HepG2 (cell line): ENCODE measurements around the gene MYL4. TPM values are rescaled to one million over a fixed set of nuclear protein-coding genes. Genes with fewer than 3 reads are reported as not detected.

Source experiments
- ATAC-seq: fragments of 200-7000 bp; cut with Tn5 transposase; 3 replicates; pipeline ENCODE4 v1.9.1; 2020; ENCODE audit warnings: mild to moderate bottlenecking, moderate library complexity
- BruUV-seq: library from RNA; stranded (reverse); fragments of 400-500 nt; replicated peaks from 2 replicates; lab custom pipeline; 2021; lab: Mats Ljungman, UMichigan
- CTCF ChIA-PET: fragments of 300-600 bp; formaldehyde crosslinking; extraction: SDS; loops from one replicate; lab custom pipeline; 2021; ENCODE audit warnings: low total read pairs, inconsistent platforms, low intra/inter-chr PET ratio; lab: Yijun Ruan, JAX
- POLR2A ChIA-PET: fragments of 350-600 bp; sonication (Branson Sonifier 250); formaldehyde crosslinking; loops from one replicate; lab custom pipeline; 2020; ENCODE audit warnings: antibody characterized with exemption, inconsistent platforms; lab: Yijun Ruan, JAX
- DNase-seq: peaks from one replicate; pipeline ENCODE4 v3.0.0-alpha.2; 2015; ENCODE audit warnings: low spot score
- FAIRE-seq: peaks from 3 replicates; lab custom pipeline; 2011; peaks lifted over from hg19 to GRCh38; lab: Jason Lieb, UNC
- H2AFZ ChIP-seq: one replicate; pipeline ENCODE4 v1.6.1; 2011; ENCODE audit warnings: low read length, inconsistent platforms
- H3K27ac ChIP-seq: fragments of 300-600 bp; 3 replicates; pipeline ENCODE4 v1.8.0; 2011; ENCODE audit warnings: mixed run types, mild to moderate bottlenecking, mixed read lengths, low read length, inconsistent platforms; ENCODE audit not compliant: insufficient read depth; ENCODE audit errors: extremely low read length
- H3K27me3 ChIP-seq, 2 experiments: fragments of 200-600 bp in 1 of 2; 2 replicates in 1 of 2; 3 replicates in 1 of 2; pipeline versions ENCODE4 v1.6.0 to v1.8.0; 2011; ENCODE audit warnings: low read length in 2 of 2, mild to moderate bottlenecking in 2 of 2, moderate library complexity in 2 of 2, inconsistent platforms in 1 of 2; ENCODE audit not compliant: insufficient read depth in 2 of 2, control insufficient read depth in 1 of 2
- H3K36me3 ChIP-seq, 2 experiments: fragments of 200-600 bp in 1 of 2; replicated peaks in 1 of 2; 2 replicates in 1 of 2; 3 replicates in 1 of 2; pipeline versions ENCODE4 v1.5.1 to v1.8.0; 2011; ENCODE audit warnings: low read length in 2 of 2, inconsistent platforms in 1 of 2; ENCODE audit not compliant: insufficient read depth in 2 of 2, control insufficient read depth in 1 of 2
- H3K4me1 ChIP-seq: 2 replicates; pipeline ENCODE4 v1.5.1; 2012; ENCODE audit warnings: low read length, inconsistent platforms; ENCODE audit not compliant: insufficient read depth
- H3K4me2 ChIP-seq: 2 replicates; pipeline ENCODE4 v1.6.0; 2011; ENCODE audit warnings: low read depth, low read length, inconsistent platforms
- H3K4me3 ChIP-seq, 3 experiments: fragments of 200-600 bp in 1 of 3; sonication (generic), shearing (Covaris generic) in 1 of 3; replicated peaks in 1 of 3; 2 replicates each; pipeline ENCODE4 v1.5.1; 2011 to 2016; ENCODE audit warnings: low read length in 3 of 3, inconsistent platforms in 2 of 3, low read depth in 2 of 3, mild to moderate bottlenecking in 2 of 3, control low read depth in 1 of 3, mixed read lengths in 1 of 3; ENCODE audit not compliant: insufficient read depth in 1 of 3
- H3K79me2 ChIP-seq: one replicate; pipeline ENCODE4 v1.6.1; 2011; ENCODE audit warnings: low read length, inconsistent platforms; ENCODE audit not compliant: insufficient read depth
- H3K9ac ChIP-seq: 2 replicates; pipeline ENCODE4 v1.6.0; 2011; ENCODE audit warnings: mild to moderate bottlenecking, low read depth, low read length, inconsistent platforms; ENCODE audit not compliant: insufficient read depth
- H3K9me3 ChIP-seq: 2 replicates; pipeline ENCODE4 v1.5.1; 2012; ENCODE audit warnings: mild to moderate bottlenecking, low read length
- H4K20me1 ChIP-seq: 2 replicates; pipeline ENCODE4 v1.6.0; 2011; ENCODE audit warnings: inconsistent platforms, mild to moderate bottlenecking, low read length, moderate library complexity; ENCODE audit not compliant: insufficient read depth
- ETV5 ChIP-seq: IDR thresholded peaks from 2 replicates; pipeline ENCODE4 v1.6.1; 2018; ENCODE audit warnings: missing biosample characterization, missing genetic modification reagents, inconsistent platforms, borderline replicate concordance
- FOXK1 ChIP-seq: sonication (generic); formaldehyde crosslinking; IDR thresholded peaks from 2 replicates; pipeline ENCODE4 v1.4.0; 2020; ENCODE audit warnings: low read depth, missing genetic modification reagents, borderline replicate concordance
- HDAC1 ChIP-seq: sonication (generic); formaldehyde crosslinking; IDR thresholded peaks from 2 replicates; pipeline ENCODE4 v1.5.1; 2020; ENCODE audit warnings: mild to moderate bottlenecking, missing genetic modification reagents
- HNF4A ChIP-seq: sonication (generic); formaldehyde crosslinking; IDR thresholded peaks from 2 replicates; pipeline ENCODE4 v1.4.0; 2020; ENCODE audit warnings: missing genetic modification reagents
- MZF1 ChIP-seq: sonication (generic); formaldehyde crosslinking; IDR thresholded peaks from 2 replicates; pipeline ENCODE4 v1.8.1; 2023; ENCODE audit warnings: mild to moderate bottlenecking, missing genetic modification reagents, borderline replicate concordance
- RARG ChIP-seq: sonication (generic); formaldehyde crosslinking; IDR thresholded peaks from 2 replicates; pipeline ENCODE4 v1.4.0; 2020; ENCODE audit warnings: low read depth, mild to moderate bottlenecking, missing genetic modification reagents
- SIX1 ChIP-seq: sonication (generic); formaldehyde crosslinking; IDR thresholded peaks from 2 replicates; pipeline ENCODE4 v1.4.0; 2020; ENCODE audit warnings: missing genetic modification reagents, borderline replicate concordance
- U2AF2 ChIP-seq: fragments of 200-400 bp; formaldehyde crosslinking; IDR thresholded peaks from 2 replicates; pipeline ENCODE4 v1.6.1; 2017; ENCODE audit warnings: low read depth, mild to moderate bottlenecking, low read length
- ZBTB21 ChIP-seq: sonication (generic); formaldehyde crosslinking; IDR thresholded peaks from 2 replicates; pipeline ENCODE4 v1.4.0; 2020; ENCODE audit warnings: missing genetic modification reagents
- WGBS: methylation state at CpG from one replicate; pipeline ENCODE4 v1.1.6; 2017; ENCODE audit warnings: low lambda C conversion rate; 5-methylcytosine and 5-hydroxymethylcytosine counted together
- in situ Hi-C: cut with HindIII; loops from 2 replicates; pipeline ENCODE4 v1.10.0; 2017; ENCODE audit warnings: low pct_unique_long_range_greater_than_20kb; ENCODE audit not compliant: extremely low pct_ligation_motif_present
- intact Hi-C: fragments of 100-400 bp; cut with micrococcal nuclease; formaldehyde crosslinking; loops from one replicate; pipeline ENCODE4 v1.10.0; 2022; ENCODE audit not compliant: unreplicated experiment
- polyA plus RNA-seq, 8 experiments: library from polyadenylated mRNA; depleted of rRNA in 3 of 8; stranded (reverse) in 7 of 8; unstranded in 1 of 8; fragments of >200 nt; fragmentation: Illumina TruSeq in 4 of 8; extraction: Trizol in 4 of 8; gene quantifications; 2 replicates each; pipeline versions ENCODE4 v1.2.1 to v1.2.3, GENCODE V29; 2011 to 2016; ENCODE audit warnings: low read depth in 4 of 8, missing spikeins in 1 of 8, mixed read lengths in 1 of 8; ENCODE audit not compliant: insufficient read depth in 1 of 8
- total RNA-seq, 5 experiments: library from RNA; depleted of rRNA; stranded (reverse); fragments of >200 nt; fragmentation: Illumina TruSeq; extraction: Trizol; gene quantifications; 2 replicates each; pipeline ENCODE4 v1.2.3, GENCODE V29; 2016; ENCODE audit warnings: low read depth in 1 of 5
- TF ChIP-seq, protein P1 (sequence below): sonication (generic); formaldehyde crosslinking; IDR thresholded peaks from 2 replicates; pipeline ENCODE4 v1.9.0; 2021; ENCODE audit warnings: missing genetic modification reagents, borderline replicate concordance
- TF ChIP-seq, protein P2 (sequence below): sonication (generic); formaldehyde crosslinking; conservative IDR thresholded peaks from 2 replicates; pipeline ENCODE4 v1.8.1; 2023; ENCODE audit warnings: missing genetic modification reagents
- TF ChIP-seq, protein P3 (sequence below): sonication (generic); formaldehyde crosslinking; IDR thresholded peaks from 2 replicates; pipeline ENCODE4 v1.4.0; 2020; ENCODE audit warnings: missing genetic modification reagents, low read depth, mild to moderate bottlenecking, borderline replicate concordance
- TF ChIP-seq, protein P4 (sequence below): sonication (generic); formaldehyde crosslinking; IDR thresholded peaks from 2 replicates; pipeline ENCODE4 v1.5.1; 2020; ENCODE audit warnings: missing genetic modification reagents, mild to moderate bottlenecking, borderline replicate concordance

Gene MYL4
- total and polyA plus RNA-seq, 2 of the 13 experiments (the other 11 are each of a cell fraction or from before 2014, with no cell fraction given): not detected

DNA sequence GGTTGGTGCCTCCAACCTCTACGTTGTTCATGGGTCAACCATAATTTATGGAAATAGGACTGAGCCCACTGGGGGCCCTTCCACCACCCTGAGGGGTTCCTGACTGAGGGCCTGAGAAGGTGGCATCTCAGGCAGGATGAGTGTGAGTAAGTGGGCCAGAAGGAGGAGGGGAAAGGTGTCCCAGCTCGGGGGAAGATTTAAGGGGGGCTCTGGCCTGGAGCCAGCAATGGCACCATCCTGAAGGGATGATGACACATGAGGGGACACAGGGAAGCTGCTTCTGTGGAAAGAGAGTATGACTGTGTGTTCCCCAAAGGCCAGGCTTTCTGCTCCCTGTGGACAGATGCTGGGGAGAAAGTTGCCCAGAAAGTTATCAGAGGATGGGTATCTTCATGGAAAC is 18.7 kb downstream of the MYL4 start (continued):
- TF ChIP-seq, protein P1, sequence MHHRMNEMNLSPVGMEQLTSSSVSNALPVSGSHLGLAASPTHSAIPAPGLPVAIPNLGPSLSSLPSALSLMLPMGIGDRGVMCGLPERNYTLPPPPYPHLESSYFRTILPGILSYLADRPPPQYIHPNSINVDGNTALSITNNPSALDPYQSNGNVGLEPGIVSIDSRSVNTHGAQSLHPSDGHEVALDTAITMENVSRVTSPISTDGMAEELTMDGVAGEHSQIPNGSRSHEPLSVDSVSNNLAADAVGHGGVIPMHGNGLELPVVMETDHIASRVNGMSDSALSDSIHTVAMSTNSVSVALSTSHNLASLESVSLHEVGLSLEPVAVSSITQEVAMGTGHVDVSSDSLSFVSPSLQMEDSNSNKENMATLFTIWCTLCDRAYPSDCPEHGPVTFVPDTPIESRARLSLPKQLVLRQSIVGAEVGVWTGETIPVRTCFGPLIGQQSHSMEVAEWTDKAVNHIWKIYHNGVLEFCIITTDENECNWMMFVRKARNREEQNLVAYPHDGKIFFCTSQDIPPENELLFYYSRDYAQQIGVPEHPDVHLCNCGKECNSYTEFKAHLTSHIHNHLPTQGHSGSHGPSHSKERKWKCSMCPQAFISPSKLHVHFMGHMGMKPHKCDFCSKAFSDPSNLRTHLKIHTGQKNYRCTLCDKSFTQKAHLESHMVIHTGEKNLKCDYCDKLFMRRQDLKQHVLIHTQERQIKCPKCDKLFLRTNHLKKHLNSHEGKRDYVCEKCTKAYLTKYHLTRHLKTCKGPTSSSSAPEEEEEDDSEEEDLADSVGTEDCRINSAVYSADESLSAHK (CRISPR knock-in tag): no peak
- TF ChIP-seq HDAC1 (CRISPR knock-in tag): no peak
- no peak for TF ChIP-seq ZBTB21 (CRISPR knock-in tag)

DNA sequence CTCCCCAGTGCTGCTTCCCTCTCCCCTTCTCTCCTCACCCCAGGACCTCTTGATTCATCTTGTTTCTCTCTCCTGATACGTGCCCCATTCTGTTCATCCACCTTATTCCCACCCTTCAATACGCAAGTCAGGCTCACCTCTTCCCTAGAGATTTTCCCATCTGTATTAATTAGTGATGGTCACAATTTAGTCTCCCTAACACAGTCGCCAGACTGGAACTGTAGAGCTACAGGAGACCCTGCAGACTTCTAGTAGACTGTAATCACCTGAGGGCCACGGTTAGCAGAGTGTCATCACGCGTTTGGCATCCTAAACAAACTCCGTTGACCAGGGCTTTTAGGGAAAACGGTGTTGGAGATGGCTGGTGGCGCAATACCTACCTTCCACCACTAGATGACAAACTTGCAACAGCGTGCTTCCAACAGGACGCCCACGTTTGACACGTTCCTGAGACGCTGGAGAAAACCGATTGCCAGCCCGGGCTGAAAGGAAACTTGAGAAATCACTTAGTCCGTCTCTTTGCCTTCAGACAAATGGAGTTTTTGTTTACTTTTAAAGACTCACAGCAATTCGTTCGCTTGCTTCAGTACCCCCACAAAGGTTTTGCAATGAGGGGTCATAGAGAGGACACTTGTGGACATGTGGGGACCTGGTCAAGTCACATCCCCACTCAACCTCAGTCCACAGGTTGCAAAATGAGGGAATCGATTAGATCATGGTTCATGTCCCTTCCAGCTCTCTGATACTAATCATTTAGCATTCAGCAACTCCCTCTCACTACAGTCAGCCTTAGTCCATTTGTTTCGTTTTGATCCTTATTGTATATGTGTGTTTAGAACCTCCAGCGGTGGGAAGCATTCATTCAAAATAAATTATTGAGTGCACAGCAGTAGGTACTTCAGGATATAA is 20.6 kb downstream of the MYL4 start:
- Histone ChIP-seq H3K79me2 (no peaks in the 10 kb centered on the region), H3K9ac (0 out of 2 replicates have a peak overlapping the region, but pooled peaks have one; percentile 5), H3K27me3 (peaks cover 1 to 16% of the 10 kb centered on the region in 2 experiments; a peak in 2 of 5 replicates), H3K9me3 (no peaks in the 10 kb centered on the region), H4K20me1 (no peaks in the 10 kb centered on the region), H2AFZ (peak overlapping the region; percentile 28), H3K36me3 (no peaks in the 10 kb centered on the region), H3K4me3 (peak overlapping the region; percentile 44 to 62 (median 46)), H3K4me1 (peaks cover 35% of the 10 kb centered on the region), H3K27ac (no peak overlapping the region), H3K4me2 (peak overlapping the region; percentile 84)
- no TSS peak for BruUV-seq
- ChIA-PET CTCF (interaction anchor here (1.3 to 3.1 kb wide), 3 partner anchors 86 to 386 kb away, joined by 3 to 65 read pairs (median 5); no protein-coding TSS in a partner anchor), POLR2A (no interaction called here)
- peak; percentile 79 for DNase-seq
- 4% methylated on average over 22 of the region's 22 CpGs for WGBS
- peak; percentile 86 for ATAC-seq
- peak; percentile 94 for FAIRE-seq
- in situ Hi-C loops (loop anchor here (5.0 kb wide), 1 partner anchor 88 kb away; no protein-coding TSS in a partner anchor), intact Hi-C loops (loop anchor here (1.0 to 10.0 kb wide), 2 partner anchors 86 to 385 kb away; no protein-coding TSS in a partner anchor)
- TF ChIP-seq RARG (CRISPR knock-in tag) (no peak), MZF1 (CRISPR knock-in tag) (no peak), U2AF2 (no peak), ETV5 (CRISPR knock-in tag) (no peak; the same call in 1 of the 2 replicates), SIX1 (CRISPR knock-in tag) (peak; percentile 59; the same call in 1 of the 2 replicates), FOXK1 (peak; percentile 60; the same call in 1 of the 2 replicates), HNF4A (CRISPR knock-in tag) (peak; percentile 69)
- TF ChIP-seq, protein P2, sequence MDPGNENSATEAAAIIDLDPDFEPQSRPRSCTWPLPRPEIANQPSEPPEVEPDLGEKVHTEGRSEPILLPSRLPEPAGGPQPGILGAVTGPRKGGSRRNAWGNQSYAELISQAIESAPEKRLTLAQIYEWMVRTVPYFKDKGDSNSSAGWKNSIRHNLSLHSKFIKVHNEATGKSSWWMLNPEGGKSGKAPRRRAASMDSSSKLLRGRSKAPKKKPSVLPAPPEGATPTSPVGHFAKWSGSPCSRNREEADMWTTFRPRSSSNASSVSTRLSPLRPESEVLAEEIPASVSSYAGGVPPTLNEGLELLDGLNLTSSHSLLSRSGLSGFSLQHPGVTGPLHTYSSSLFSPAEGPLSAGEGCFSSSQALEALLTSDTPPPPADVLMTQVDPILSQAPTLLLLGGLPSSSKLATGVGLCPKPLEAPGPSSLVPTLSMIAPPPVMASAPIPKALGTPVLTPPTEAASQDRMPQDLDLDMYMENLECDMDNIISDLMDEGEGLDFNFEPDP (CRISPR knock-in tag): no peak
- TF ChIP-seq, protein P3, sequence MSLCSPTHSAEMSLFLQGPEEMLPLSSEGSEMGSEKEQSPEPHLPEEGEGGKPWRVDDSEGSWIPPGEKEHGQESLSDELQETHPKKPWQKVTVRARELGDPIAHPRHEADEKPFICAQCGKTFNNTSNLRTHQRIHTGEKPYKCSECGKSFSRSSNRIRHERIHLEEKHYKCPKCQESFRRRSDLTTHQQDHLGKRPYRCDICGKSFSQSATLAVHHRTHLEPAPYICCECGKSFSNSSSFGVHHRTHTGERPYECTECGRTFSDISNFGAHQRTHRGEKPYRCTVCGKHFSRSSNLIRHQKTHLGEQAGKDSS (CRISPR knock-in tag): peak; percentile 63; the same call in 1 of the 2 replicates
- TF ChIP-seq, protein P4, sequence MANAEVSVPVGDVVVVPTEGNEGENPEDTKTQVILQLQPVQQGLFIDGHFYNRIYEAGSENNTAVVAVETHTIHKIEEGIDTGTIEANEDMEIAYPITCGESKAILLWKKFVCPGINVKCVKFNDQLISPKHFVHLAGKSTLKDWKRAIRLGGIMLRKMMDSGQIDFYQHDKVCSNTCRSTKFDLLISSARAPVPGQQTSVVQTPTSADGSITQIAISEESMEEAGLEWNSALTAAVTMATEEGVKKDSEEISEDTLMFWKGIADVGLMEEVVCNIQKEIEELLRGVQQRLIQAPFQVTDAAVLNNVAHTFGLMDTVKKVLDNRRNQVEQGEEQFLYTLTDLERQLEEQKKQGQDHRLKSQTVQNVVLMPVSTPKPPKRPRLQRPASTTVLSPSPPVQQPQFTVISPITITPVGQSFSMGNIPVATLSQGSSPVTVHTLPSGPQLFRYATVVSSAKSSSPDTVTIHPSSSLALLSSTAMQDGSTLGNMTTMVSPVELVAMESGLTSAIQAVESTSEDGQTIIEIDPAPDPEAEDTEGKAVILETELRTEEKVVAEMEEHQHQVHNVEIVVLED (CRISPR knock-in tag): peak; percentile 46; the same call in 1 of the 2 replicates
